ENCODE measurements around the gene C2orf68. TPM values are rescaled to one million over a fixed set of nuclear protein-coding genes. Genes with fewer than 3 reads are reported as not detected.

The C2orf68 gene
- total RNA-seq, 1 experiment from 2014 or later = 26.6 TPM

DNA sequence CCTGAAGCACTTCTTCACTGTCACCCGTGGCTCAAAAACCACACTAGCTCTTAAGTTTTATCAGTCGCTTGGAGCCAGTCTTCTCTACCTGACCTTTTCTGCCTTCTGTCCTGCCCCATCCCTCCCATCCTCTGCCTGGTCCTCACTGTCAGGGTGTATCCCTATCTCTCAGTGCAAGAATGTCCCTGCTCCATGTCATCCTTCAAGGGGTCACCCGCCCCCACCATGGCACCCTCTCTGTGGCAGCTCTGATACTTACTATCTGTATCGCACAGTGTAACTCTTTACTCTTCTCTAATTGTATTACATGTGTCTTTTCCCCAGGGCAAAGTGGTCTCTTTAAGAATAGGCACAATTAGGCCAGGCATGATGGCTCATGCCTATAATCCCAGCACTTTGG lies 23.2 kb downstream of the C2orf68 start:
- ChIA-PET POLR2A (ENCODE audit: unreplicated experiment) (no interaction called here), CTCF (no interaction called here)
- Histone ChIP-seq H3K4me2 (ENCODE audit: low read length) (no peak overlapping the region), H3K4me1 (ENCODE audit: insufficient read depth, low read length) (peaks cover 26% of the 10 kb centered on the region), H3K9me3 (ENCODE audit: low read length) (no peaks in the 10 kb centered on the region), H3K79me2 (ENCODE audit: low read length) (no peaks in the 10 kb centered on the region), H3K27me3 (ENCODE audit: low read length) (no peaks in the 10 kb centered on the region), H2AFZ (ENCODE audit: low read length) (no peak overlapping the region), H3K36me3 (ENCODE audit: low read depth, low read length) (no peaks in the 10 kb centered on the region), H3F3A (ENCODE audit: low read length, unreplicated experiment) (no peaks in the 10 kb centered on the region), H3K4me3 (ENCODE audit: low read length) (no peak overlapping the region), H3K9me2 (replicated peaks; ENCODE audit: low read length) (no peaks in the 10 kb centered on the region), H3K9ac (ENCODE audit: low read length) (no peak overlapping the region), H3K27ac (ENCODE audit: low read length) (no peak overlapping the region), H4K20me1 (ENCODE audit: low read length) (no peaks in the 10 kb centered on the region)
- intact Hi-C loops (cut with micrococcal nuclease) = no loop called here
- TF ChIP-seq, protein P1, sequence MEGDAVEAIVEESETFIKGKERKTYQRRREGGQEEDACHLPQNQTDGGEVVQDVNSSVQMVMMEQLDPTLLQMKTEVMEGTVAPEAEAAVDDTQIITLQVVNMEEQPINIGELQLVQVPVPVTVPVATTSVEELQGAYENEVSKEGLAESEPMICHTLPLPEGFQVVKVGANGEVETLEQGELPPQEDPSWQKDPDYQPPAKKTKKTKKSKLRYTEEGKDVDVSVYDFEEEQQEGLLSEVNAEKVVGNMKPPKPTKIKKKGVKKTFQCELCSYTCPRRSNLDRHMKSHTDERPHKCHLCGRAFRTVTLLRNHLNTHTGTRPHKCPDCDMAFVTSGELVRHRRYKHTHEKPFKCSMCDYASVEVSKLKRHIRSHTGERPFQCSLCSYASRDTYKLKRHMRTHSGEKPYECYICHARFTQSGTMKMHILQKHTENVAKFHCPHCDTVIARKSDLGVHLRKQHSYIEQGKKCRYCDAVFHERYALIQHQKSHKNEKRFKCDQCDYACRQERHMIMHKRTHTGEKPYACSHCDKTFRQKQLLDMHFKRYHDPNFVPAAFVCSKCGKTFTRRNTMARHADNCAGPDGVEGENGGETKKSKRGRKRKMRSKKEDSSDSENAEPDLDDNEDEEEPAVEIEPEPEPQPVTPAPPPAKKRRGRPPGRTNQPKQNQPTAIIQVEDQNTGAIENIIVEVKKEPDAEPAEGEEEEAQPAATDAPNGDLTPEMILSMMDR (conservative IDR thresholded peaks at IDR 0.05; ENCODE audit: low read depth, low read length) = no peak
- TF ChIP-seq EZH2phosphoT487 (IDR thresholded peaks at IDR 0.05; ENCODE audit: borderline replicate concordance, low read length) (no peak), EZH2 (IDR thresholded peaks at IDR 0.05; ENCODE audit: low read length, unreplicated experiment) (no peak)
- ATAC-seq (no peak), DNase-seq (no peak)
- no TSS peak for BruUV-seq (replicated peaks)

DNA sequence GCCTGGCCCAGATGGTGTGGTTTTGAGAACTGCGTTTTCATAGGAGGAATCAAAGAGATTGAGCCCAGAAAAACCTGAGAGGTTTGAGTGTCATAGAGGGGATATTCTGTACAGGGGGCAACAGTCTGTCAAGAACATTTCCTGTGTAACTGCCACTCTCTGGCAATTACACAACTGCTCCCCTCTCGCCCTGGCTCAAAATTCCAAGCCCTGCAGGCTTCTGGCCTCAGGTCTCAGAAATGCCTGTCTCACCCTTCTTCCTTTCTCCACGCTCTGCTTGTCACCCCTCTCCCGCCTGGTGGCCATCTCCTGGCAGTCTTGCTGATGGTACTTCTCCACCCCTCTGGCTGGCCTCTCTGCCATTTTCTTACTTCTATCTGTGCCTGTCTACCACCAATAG lies 23.6 kb downstream of the C2orf68 start:
- ATAC-seq = no peak
- Histone ChIP-seq H3K27me3 (ENCODE audit: low read length) (no peaks in the 10 kb centered on the region), H3K36me3 (ENCODE audit: low read depth, low read length) (no peaks in the 10 kb centered on the region), H3F3A (ENCODE audit: low read length, unreplicated experiment) (no peaks in the 10 kb centered on the region), H3K4me2 (ENCODE audit: low read length) (no peak overlapping the region), H3K4me1 (ENCODE audit: insufficient read depth, low read length) (peaks cover 26% of the 10 kb centered on the region), H4K20me1 (ENCODE audit: low read length) (no peaks in the 10 kb centered on the region), H3K27ac (ENCODE audit: low read length) (no peak overlapping the region), H3K9me3 (ENCODE audit: low read length) (no peaks in the 10 kb centered on the region), H3K9me2 (replicated peaks; ENCODE audit: low read length) (no peaks in the 10 kb centered on the region), H2AFZ (ENCODE audit: low read length) (no peak overlapping the region), H3K79me2 (ENCODE audit: low read length) (no peaks in the 10 kb centered on the region), H3K9ac (ENCODE audit: low read length) (no peak overlapping the region), H3K4me3 (ENCODE audit: low read length) (no peak overlapping the region)
- DNase-seq = no peak
- BruUV-seq (replicated peaks) = no TSS peak
- intact Hi-C loops (cut with micrococcal nuclease) = no loop called here
- POLR2A ChIA-PET (ENCODE audit: unreplicated experiment) = no interaction called here
- TF ChIP-seq EZH2 (IDR thresholded peaks at IDR 0.05; ENCODE audit: low read length, unreplicated experiment) (no peak), EZH2phosphoT487 (IDR thresholded peaks at IDR 0.05; ENCODE audit: borderline replicate concordance, low read length) (no peak)
- TF ChIP-seq, protein P1 (conservative IDR thresholded peaks at IDR 0.05; ENCODE audit: low read depth, low read length) = no peak
- CTCF ChIA-PET = no interaction called here

DNA sequence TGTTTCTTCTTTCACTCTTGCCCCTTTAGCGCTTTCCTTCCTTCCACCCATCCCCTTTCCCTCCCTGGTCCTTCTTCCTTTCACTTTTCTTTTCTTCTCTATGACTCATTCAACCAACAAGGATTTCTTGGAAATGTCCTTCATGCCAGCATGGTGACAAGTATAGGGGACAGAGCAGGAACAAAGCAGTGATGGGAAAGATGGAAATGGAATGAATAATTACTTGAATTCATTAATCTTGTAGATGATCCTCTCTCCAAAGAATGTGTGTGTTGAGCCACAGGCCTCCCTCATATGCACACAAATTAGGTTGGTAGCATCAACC lies 26.1 kb downstream of the C2orf68 start:
- peak overlapping the region; percentile 43; the same call in 1 of the 2 replicates for H3K4me2 ChIP-seq (ENCODE audit: low read length)
- POLR2A ChIA-PET (ENCODE audit: unreplicated experiment) = no interaction called here
- CTCF ChIA-PET = no interaction called here
- no peak overlapping the region for H3K9ac ChIP-seq (ENCODE audit: low read length)
- no peak overlapping the region for H3K27ac ChIP-seq (ENCODE audit: low read length)
- no peaks in the 10 kb centered on the region for H3K9me2 ChIP-seq (replicated peaks; ENCODE audit: low read length)
- ATAC-seq = peak; percentile 48
- peaks cover 23% of the 10 kb centered on the region for H3K4me1 ChIP-seq (ENCODE audit: insufficient read depth, low read length)
- H3K79me2 ChIP-seq (ENCODE audit: low read length) = no peaks in the 10 kb centered on the region
- no peaks in the 10 kb centered on the region for H3K36me3 ChIP-seq (ENCODE audit: low read depth, low read length)
- no peaks in the 10 kb centered on the region for H3K9me3 ChIP-seq (ENCODE audit: low read length)
- DNase-seq = peak; percentile 51
- H3F3A ChIP-seq (ENCODE audit: low read length, unreplicated experiment) = no peaks in the 10 kb centered on the region
- intact Hi-C loops (cut with micrococcal nuclease) = loop anchor here (2.0 kb wide), 1 partner anchor 17 kb away; the partner anchor contains the start of gene TMEM150A
- H3K27me3 ChIP-seq (ENCODE audit: low read length) = no peaks in the 10 kb centered on the region
- no peak overlapping the region for H3K4me3 ChIP-seq (ENCODE audit: low read length)
- BruUV-seq (replicated peaks) = no TSS peak
- no peaks in the 10 kb centered on the region for H4K20me1 ChIP-seq (ENCODE audit: low read length)
- no peak overlapping the region for H2AFZ ChIP-seq (ENCODE audit: low read length)
- TF ChIP-seq EZH2 (IDR thresholded peaks at IDR 0.05; ENCODE audit: low read length, unreplicated experiment) (no peak), EZH2phosphoT487 (IDR thresholded peaks at IDR 0.05; ENCODE audit: borderline replicate concordance, low read length) (no peak)
- TF ChIP-seq, protein P1 (conservative IDR thresholded peaks at IDR 0.05; ENCODE audit: low read depth, low read length) = no peak
